Chondrocyte (in vitro differentiated cells): ENCODE data around the gene THAP7. TPM values are rescaled to one million over a fixed set of nuclear protein-coding genes. Genes with fewer than 3 reads are reported as not detected.

Experiments
- DNase-seq: peaks from one replicate; pipeline ENCODE4 v3.0.0; 2021; ENCODE audit warnings: mixed read lengths, low spot score
- H3K27ac Mint-ChIP-seq: one replicate; pipeline ENCODE4 v1.8.0; 2021; ENCODE audit warnings: mild to moderate bottlenecking, moderate library complexity, mixed read lengths; ENCODE audit not compliant: unreplicated experiment
- H3K27me3 Mint-ChIP-seq: 2 replicates; pipeline ENCODE4 v1.8.0; 2021; ENCODE audit warnings: low read depth, mixed read lengths
- H3K36me3 Mint-ChIP-seq: 2 replicates; pipeline ENCODE4 v1.8.0; 2021; ENCODE audit warnings: low read depth, mixed read lengths
- H3K4me1 Mint-ChIP-seq: 2 replicates; pipeline ENCODE4 v1.8.0; 2021; ENCODE audit warnings: low read depth, mild to moderate bottlenecking, mixed read lengths
- H3K4me3 Mint-ChIP-seq: one replicate; pipeline ENCODE4 v1.8.0; 2021; ENCODE audit warnings: mild to moderate bottlenecking, moderate library complexity, mixed read lengths; ENCODE audit not compliant: unreplicated experiment
- H3K9me3 Mint-ChIP-seq: 2 replicates; pipeline ENCODE4 v1.8.0; 2021; ENCODE audit warnings: low read depth, mixed read lengths
- total RNA-seq: library from RNA; stranded (reverse); gene quantifications from 3 replicates; pipeline ENCODE4 v1.2.1, GENCODE V29; 2021
- TF ChIP-seq, protein P1 (sequence below): fragments of 200-600 bp; sonication (generic); IDR thresholded peaks from 2 replicates; pipeline ENCODE4 v1.5.0; 2021; ENCODE audit warnings: antibody characterized with exemption, mild to moderate bottlenecking, moderate library complexity

Gene THAP7
- total RNA-seq, 1 donor from 2014 or later, result 15.7 TPM

GRCh38 chr22:20963201-20964052 lies 38.5 kb downstream of the THAP7 start:
- no peak overlapping the region for H3K27ac Mint-ChIP-seq
- peaks cover 5% of the 10 kb centered on the region for H3K27me3 Mint-ChIP-seq
- no peaks in the 10 kb centered on the region for H3K36me3 Mint-ChIP-seq
- peaks cover 9% of the 10 kb centered on the region for H3K4me1 Mint-ChIP-seq
- no peak for DNase-seq
- TF ChIP-seq, protein P1, sequence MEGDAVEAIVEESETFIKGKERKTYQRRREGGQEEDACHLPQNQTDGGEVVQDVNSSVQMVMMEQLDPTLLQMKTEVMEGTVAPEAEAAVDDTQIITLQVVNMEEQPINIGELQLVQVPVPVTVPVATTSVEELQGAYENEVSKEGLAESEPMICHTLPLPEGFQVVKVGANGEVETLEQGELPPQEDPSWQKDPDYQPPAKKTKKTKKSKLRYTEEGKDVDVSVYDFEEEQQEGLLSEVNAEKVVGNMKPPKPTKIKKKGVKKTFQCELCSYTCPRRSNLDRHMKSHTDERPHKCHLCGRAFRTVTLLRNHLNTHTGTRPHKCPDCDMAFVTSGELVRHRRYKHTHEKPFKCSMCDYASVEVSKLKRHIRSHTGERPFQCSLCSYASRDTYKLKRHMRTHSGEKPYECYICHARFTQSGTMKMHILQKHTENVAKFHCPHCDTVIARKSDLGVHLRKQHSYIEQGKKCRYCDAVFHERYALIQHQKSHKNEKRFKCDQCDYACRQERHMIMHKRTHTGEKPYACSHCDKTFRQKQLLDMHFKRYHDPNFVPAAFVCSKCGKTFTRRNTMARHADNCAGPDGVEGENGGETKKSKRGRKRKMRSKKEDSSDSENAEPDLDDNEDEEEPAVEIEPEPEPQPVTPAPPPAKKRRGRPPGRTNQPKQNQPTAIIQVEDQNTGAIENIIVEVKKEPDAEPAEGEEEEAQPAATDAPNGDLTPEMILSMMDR, result no peak
- no peak overlapping the region for H3K4me3 Mint-ChIP-seq
- H3K9me3 Mint-ChIP-seq, result no peaks in the 10 kb centered on the region

GRCh38 chr22:20962491-20962945 lies 39.4 kb downstream of the THAP7 start:
- no peaks in the 10 kb centered on the region for H3K36me3 Mint-ChIP-seq
- no peak overlapping the region for H3K27ac Mint-ChIP-seq
- TF ChIP-seq, protein P1, result no peak
- H3K4me3 Mint-ChIP-seq, result no peak overlapping the region
- no peaks in the 10 kb centered on the region for H3K9me3 Mint-ChIP-seq
- H3K27me3 Mint-ChIP-seq, result peaks cover 5% of the 10 kb centered on the region
- H3K4me1 Mint-ChIP-seq, result peaks cover 14% of the 10 kb centered on the region
- DNase-seq, result no peak

DNA sequence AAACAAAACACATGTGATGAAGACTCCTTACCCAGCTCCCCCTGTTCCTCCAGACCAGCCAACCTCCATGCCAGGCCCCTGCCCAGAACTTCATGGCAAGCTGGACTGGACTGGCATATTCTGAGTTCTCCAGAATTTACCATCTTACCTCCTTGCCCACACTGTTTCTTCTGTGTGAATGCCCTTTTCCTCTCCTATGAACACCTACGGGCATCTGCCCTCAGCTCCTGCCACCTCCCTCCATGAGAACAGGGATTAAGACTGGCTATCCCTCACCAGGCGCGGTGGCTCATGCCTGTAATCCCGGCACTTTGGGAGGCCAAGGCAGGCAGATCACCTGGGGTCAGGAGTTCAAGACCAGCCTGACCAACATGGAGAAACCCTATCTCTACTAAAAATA lies 41.3 kb downstream of the THAP7 start:
- no peak for DNase-seq
- TF ChIP-seq, protein P1, result no peak
- Mint-ChIP-seq H3K27me3 (peaks cover 5% of the 10 kb centered on the region), H3K9me3 (no peaks in the 10 kb centered on the region), H3K4me1 (peaks cover 23% of the 10 kb centered on the region), H3K36me3 (no peaks in the 10 kb centered on the region), H3K4me3 (no peak overlapping the region), H3K27ac (no peak overlapping the region)

DNA sequence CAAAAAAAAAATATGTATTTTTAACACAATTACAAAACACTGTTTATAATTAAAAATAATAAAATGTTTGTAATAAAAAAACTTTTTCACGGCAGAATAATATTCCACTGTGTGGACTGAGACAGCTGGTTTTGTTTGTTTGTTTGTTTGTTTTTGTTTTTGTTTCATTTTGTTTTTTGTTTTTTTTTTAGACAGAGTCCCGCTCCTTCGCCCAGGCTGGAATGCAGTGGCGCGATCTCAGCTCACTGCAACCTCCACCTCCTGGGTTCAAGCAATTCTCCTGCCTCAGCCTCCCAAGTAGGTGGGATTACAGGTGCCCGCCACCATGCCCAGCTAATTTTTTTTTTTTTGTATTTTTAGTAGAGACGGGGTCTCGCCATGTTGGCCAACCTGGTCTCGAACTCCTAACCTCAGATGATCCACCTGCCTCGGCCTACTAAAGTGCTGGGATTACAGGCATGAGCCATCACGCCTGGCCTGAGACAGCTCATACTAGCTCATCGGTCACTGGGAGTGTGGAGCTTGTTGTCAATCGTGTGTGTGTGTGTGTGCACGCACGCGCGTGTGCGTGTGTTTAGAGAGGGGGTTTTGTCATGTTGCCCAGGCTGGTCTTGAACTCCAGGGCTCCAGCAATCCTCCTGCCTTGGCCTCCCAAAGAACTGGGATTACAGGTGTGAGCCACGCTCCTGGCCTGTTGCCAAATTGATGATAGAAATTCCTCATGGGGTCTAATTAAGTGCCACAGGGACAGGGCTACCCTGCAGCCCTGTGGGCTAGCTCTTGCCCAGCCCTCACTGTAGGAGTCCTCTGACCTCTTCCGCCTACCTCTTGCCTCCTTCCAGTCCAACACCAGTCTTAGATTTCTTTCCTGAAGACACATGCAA lies 42.1 kb downstream of the THAP7 start:
- TF ChIP-seq, protein P1, result no peak
- no peak for DNase-seq
- no peak overlapping the region for H3K4me3 Mint-ChIP-seq
- H3K4me1 Mint-ChIP-seq, result peaks cover 23% of the 10 kb centered on the region
- H3K27me3 Mint-ChIP-seq, result peaks cover 5% of the 10 kb centered on the region
- H3K9me3 Mint-ChIP-seq, result no peaks in the 10 kb centered on the region
- no peaks in the 10 kb centered on the region for H3K36me3 Mint-ChIP-seq
- H3K27ac Mint-ChIP-seq, result no peak overlapping the region

DNA sequence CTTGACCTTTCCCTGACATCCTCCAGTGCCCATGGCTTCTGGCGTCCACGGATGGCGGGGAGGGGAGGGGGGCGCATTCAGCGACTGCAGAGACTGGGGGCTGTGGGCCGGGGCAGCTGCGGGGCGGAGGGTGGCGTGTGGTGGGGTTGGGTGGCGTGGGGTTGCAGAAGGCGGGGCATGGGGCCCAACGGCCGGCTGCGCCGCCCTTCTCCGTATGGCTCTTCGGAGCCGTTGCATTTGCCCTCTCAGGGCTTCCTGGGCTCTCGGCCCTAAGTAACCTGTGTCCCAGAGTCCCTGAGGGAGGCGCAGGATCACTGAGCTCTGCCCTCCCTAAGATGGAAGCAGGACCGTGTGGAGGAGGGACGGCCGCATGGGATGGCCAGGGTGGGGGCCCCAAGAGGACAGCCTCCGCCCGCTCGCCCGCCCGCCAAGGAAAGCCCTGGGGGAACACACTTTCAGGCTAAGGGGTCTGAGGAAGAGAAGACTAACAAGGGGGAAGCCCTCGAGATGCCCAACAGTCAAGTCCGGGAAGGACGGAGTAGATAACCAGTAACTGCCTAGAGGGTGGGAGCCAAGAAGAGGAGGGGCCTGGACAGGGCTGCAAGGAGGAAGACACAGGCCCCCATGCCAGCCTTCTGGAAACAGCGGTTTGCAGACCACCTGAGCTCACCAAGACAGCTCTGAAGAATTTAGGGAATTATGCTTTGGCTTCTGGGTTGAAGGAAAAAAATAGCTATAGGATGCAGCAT lies 44.1 kb downstream of the THAP7 start:
- H3K27ac Mint-ChIP-seq, result no peak overlapping the region
- H3K9me3 Mint-ChIP-seq, result no peaks in the 10 kb centered on the region
- H3K4me3 Mint-ChIP-seq, result peak overlapping the region; percentile 64
- TF ChIP-seq, protein P1, result peak; percentile 11
- H3K27me3 Mint-ChIP-seq, result no peaks in the 10 kb centered on the region
- H3K4me1 Mint-ChIP-seq, result peaks cover 16% of the 10 kb centered on the region
- DNase-seq, result no peak
- H3K36me3 Mint-ChIP-seq, result peaks cover 4% of the 10 kb centered on the region
